GM18861 (cell line): ENCODE data around the gene PTPRN2.

Experiments
- ATAC-seq: cut with Tn5 transposase; IDR thresholded peaks from one replicate; pipeline ENCODE4 v1.9.1; 2021; ENCODE audit not compliant: unreplicated experiment

The PTPRN2 gene

DNA sequence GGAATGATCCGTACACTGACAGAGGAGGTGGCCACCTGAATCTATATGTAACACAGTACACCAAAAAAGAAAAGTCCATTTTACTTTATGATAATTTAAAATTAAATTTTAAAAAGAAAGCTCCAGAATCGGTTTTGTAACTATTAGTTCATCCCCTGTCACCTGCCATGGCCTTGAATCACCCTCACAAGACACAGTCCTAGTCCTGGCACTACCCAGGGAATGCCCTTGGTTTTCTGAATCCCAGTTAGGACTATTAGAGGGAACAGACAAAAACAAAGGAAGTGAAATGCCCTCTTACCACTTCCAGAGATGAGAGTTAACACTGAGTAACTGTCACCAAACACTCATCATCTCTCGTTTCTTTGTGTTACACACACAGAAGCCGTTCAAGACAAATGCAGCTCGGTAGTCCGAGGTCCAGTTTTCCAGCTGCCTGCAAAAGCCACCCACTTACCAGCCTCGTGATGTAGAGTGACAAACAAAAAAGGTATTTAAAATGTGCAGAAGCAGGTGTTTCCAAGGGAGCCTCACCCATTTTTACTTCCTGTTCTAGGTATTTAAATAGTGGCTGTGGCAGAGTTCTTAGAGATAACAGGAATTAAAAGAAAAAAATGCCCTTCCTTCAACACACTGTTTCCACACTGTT is 6.1 kb downstream of the PTPRN2 start:
- ATAC-seq, result no peak

DNA sequence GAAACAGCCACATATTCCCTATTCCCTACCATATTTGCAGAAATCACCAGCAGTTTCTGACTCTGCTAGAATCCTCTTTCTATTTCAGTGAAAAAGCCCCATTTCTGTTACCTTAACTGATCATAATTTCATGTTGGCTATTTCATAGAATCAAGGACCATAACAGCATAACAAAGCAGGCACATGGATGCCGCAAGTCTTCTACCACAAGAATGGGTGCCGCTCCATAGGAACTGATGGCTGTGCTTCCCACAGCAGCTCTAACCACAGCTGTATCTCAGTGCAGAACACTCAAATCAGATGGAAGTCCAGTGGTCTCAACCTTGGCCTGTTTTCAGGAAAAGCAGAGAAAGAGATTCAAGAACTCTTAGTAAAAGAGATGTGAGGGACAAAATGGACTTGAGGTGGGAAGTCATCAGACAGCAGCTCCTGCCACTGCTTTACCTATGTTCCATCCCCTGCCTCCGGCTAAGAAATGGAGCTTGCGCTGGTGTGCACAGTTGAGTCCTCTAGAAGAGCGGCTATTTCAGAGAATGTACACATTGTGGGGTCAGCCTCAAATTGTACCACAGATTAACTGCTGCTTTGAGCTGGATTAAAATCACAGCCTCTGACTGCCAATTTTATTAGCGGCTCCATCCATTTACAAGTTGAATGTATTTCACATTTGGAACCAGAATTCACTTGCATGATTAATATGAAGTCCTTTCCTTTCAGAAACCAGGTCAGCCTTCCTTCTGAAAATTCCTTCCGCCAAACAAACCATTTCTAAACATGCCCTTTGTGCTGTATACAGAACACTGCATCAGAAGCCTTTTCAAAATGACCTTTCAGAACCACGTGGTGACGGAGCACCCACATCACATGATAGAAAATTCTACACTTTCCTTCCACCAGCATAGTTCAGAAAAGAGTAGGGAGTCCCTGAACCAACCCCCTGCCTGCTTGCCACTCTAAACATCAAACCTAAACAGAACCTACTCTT is 7.7 kb downstream of the PTPRN2 start:
- ATAC-seq, result no peak

- no peak for ATAC-seq
Observed at GRCh38 chr7:158576050-158576762, 11.4 kb downstream of the PTPRN2 start.

DNA sequence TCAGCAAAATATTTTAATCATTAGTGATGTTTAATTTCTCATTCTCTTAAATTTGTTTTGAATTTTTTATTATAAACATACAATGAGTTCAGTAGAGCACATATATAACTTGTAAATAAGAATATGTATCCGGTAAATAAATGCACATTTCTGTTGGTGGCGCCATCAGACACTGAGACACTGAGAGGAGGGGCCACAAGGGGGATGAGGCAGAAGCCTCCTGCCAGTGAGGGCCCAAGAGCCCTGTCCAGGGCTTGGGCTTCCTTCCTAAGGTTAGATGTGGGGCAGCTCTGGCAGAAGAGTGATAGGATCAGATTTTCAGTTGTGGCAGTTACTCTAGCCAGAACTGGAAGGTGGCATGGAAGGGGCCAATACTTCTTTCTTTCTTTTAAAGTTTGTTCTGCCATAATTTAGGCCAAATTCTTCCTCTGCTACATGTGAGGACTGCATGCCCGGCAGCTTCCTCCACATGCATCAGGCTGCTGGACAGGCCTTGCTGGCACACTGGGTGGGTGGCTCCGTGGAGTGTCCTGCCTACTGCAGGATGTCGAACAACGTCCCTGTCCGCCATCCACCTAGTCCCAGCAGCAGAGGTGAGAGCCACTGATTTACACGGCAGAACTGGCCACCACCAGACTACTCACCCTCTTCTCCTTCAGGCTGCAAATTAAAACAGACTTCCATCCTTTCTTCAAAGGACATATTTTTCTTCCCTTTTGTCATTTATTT is 13.2 kb downstream of the PTPRN2 start:
- ATAC-seq, result no peak

DNA sequence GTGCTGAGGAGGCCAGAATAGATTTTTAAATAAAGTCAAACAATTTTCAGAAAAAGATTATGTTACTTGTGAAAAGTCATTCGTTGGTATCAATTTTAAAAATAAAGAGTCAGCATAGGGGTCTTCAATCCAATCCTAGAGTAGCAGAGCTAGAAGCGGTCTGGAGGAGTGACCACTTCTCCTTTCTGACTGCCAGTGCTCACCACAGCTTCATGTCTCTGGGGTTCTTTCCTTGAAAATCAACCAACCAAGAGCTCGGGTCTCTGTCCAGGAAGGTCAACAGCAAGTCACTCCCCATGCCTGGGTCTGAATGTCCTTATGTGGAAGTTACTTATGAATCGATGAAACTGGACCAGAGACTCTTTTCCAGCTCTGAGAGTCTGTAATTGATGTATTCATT is 14.3 kb downstream of the PTPRN2 start:
- ATAC-seq, result no peak

GRCh38 chr7:158572000-158572828 is 15.4 kb downstream of the PTPRN2 start:
- no peak for ATAC-seq

DNA sequence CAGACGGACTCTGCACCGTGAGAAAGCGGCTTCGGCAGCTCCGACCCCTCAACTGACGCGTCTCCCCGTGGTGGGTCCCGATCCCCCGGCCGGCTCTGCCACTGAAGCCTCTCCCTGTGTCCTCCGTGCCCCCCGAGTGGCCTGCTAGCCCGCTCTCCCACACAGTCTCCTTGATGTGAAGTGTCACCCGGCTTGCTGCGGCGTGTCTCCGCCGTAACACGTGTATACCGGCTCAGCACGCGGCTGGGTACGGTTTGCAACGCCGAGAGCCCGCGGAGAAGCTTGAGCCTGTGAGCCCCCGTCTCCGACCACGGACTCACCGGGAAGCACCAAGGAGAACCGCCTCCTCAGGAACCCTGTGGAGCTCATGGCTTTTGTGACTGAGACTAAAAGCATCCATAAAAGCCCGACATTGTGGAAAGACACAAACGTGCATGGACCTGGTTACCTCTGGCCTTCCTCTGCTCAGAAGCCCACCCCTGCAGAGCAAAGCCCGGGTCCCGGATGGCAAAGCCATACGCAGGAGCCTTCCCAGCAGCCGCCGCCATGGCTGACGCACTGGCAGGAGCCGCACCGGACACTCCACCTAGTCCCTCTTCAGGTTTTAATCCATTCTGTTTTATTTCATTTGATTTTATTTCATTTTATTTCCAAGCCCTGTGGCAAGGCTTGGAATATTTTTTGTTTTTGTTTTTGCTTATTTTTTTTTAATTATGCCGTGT is 17.0 kb downstream of the PTPRN2 start:
- no peak for ATAC-seq

DNA sequence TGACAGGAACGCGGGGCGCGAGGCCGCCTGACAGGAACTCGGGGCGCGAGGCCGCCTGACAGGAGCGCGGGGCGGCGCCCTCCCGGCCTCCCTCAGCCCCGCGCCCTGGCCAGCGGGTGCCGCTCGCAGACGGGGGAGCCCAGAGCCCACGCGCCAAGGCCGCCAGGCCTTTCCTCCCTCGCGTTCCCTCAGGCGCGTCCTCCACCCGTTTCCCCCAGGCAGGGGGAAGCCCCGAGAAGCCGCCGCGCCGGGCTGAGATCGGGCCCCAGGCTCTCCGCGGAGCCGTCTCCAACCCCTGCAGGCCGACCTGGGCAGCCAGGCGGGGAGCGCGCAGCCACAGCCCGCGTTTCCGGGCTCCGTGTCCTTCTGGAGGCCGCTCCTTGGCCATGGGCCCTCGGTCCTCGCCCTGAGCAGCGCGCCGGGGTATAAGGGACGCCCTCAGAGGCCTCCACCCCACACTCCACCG is 17.7 kb downstream of the PTPRN2 start:
- no peak for ATAC-seq

GRCh38 chr7:158568974-158569857 is 18.4 kb downstream of the PTPRN2 start:
- ATAC-seq, result no peak

DNA sequence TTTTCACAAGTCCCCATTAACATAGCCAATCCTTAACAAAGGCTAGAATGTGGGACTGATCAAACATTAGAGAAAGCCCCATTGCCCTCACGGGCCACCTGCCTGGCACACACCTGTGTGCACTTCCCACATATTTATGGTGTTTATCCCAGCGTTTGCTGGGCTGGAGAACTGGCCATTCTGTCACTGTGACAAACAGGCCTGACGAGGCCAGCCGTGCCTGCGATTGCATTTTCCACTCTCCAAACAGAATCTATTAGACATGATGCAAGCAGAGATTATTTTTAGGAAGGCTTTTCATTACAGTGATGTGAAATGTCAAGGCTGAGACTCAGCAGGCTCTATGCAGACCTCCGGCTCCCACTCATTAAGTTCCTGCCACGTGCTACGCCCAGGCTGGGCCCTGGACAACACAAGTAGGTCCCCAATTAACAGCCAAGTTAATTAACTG is 20.4 kb downstream of the PTPRN2 start:
- no peak for ATAC-seq

DNA sequence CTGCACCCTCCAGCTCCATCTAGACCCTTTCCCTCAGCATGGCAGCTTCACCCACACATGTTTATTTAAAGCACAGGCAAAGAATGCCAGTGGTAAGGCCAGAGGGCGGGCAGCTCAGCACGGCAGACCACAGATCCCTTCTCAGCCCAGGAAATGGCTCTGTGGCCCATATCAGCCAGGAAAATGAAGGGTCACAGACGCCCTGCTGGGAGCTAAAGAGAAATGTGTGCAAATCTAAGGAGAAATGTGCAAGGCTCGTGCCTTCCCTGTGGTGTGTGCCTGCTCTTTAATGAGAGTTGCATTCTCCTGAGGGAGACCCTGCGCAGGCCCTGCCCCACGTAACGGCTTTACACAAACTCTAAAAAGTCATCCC is 23.0 kb downstream of the PTPRN2 start:
- ATAC-seq, result no peak

DNA sequence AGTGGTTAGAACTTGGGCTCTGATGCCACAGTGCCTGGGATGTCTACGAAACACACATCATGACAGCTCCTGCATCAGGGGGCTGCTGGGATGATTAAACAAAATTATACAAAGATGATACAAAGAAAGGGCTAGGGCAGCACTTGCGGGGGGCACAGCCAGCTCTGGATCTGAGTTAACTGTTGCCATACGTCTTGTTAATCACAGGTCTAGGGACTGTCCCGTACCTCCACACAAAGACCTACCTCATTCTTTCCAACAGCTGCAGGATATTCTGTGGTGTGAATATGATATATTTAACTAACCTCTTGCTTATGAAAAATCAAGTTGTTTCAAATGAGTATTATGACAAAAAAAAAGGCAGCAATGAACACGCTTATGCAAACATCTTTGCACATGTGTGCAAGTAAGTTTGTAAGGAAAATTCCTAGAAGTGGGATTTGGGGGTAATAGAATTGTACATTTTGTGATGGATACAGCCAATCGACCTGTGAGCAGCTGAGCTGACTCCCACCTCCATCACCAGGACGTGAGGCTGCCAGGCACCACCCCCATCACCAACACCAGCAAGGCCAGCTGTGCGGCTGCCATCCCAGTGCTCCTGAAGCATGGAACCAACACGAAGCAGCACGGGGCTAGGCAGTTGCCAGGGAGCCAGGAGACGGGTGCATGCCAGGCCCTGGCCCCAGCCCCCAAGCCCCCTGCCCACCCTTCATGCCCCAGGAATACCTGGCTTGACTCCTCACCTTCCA is 23.5 kb downstream of the PTPRN2 start:
- no peak for ATAC-seq

GRCh38 chr7:158563051-158563450 is 24.6 kb downstream of the PTPRN2 start:
- ATAC-seq, result no peak

GRCh38 chr7:158562517-158562916 is 25.1 kb downstream of the PTPRN2 start:
- ATAC-seq, result no peak

GRCh38 chr7:158561659-158562058 is 26.0 kb downstream of the PTPRN2 start:
- ATAC-seq, result no peak

DNA sequence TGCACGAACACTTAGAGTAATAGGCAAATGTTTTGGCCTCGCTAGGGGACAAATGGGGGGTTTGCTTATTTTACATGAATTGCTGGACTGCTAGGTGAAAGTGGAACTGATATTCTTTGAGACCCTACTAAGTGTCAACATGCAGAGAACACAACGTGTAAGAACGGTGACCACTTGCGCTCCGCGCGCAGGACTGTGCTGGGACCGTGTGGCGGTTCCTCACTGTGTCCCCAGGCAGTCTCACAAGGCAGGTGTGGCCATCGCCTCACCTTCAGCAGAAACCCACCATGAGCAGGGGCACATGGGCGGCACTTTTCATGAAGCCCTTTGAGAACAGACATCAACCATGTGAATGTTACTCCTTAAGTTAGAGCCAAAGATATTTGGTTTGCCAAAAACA is 27.2 kb downstream of the PTPRN2 start:
- no peak for ATAC-seq

- ATAC-seq, result no peak
Observed at GRCh38 chr7:158559356-158559755, 28.3 kb downstream of the PTPRN2 start.

DNA sequence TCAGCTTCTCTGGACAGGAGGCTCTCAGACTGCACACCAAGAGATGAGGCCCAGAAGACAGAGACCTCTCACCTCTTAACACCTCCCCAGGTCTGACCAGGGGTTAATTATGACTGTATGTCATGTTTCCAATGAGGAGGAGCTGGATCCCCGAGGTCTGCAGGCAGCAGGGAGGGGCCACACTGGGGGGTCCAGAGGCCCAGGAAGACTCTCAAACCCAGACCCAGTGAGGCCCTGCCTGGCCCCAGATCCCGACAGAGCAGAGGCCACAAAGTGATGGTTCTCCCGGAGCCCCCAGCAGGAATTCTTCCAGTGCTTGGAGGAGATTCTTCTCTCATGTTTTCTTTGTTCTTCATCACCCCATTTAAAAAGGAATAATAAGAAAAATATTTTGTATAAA is 28.8 kb downstream of the PTPRN2 start:
- no peak for ATAC-seq
